T-helper 1 cell treated with Interleukin-12 subunit alpha and Interleukin-12 subunit beta and Interleukin-4 antibody, amounts not matched to agents 30 μg/mL and 1 μg/mL, for 36 hours (primary cell): Measurements from ENCODE around the gene ZMYM3.
A peak's percentile ranks its signal among the peaks of the same experiment; 100 is the strongest.

ENCODE experiments used
- H3K27ac Mint-ChIP-seq: one replicate; pipeline ENCODE4 v1.8.0; 2021; ENCODE audit warnings: mild to moderate bottlenecking, mixed read lengths
- H3K27me3 Mint-ChIP-seq: one replicate; pipeline ENCODE4 v1.8.0; 2021; ENCODE audit warnings: low read depth, mixed read lengths
- H3K36me3 Mint-ChIP-seq: one replicate; pipeline ENCODE4 v1.8.0; 2021; ENCODE audit warnings: low read depth, mixed read lengths
- H3K4me1 Mint-ChIP-seq: one replicate; pipeline ENCODE4 v1.8.0; 2021; ENCODE audit warnings: low read depth, mixed read lengths
- H3K4me3 Mint-ChIP-seq: one replicate; pipeline ENCODE4 v1.8.0; 2021; ENCODE audit warnings: mild to moderate bottlenecking, moderate library complexity, mixed read lengths
- H3K9me3 Mint-ChIP-seq: one replicate; pipeline ENCODE4 v1.8.0; 2021; ENCODE audit warnings: mixed read lengths

ZMYM3 gene

DNA sequence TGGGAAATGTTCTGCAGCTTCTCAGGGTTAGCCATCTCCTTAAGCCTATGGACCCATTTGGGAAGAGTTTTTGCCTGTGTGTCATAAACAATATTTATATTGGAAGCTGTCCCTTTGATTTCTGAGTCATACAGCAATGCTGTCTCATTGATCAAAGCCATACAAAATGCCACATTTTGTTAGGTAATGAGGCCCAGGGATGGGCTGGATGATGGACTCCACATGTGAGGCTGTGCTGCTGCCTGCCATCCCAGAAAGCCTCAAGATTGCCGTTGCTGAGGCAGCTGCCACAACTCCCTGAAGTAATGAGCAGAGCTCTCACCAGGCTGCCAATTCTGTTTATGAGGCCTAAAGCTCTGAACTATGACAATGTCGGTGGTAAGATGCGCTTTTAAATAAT lies 43.1 kb downstream of the ZMYM3 start:
- Mint-ChIP-seq H3K27ac (no peak overlapping the region), H3K4me1 (no peaks in the 10 kb centered on the region), H3K27me3 (peaks cover 3% of the 10 kb centered on the region), H3K9me3 (no peaks in the 10 kb centered on the region), H3K36me3 (no peaks in the 10 kb centered on the region), H3K4me3 (no peak overlapping the region)

DNA sequence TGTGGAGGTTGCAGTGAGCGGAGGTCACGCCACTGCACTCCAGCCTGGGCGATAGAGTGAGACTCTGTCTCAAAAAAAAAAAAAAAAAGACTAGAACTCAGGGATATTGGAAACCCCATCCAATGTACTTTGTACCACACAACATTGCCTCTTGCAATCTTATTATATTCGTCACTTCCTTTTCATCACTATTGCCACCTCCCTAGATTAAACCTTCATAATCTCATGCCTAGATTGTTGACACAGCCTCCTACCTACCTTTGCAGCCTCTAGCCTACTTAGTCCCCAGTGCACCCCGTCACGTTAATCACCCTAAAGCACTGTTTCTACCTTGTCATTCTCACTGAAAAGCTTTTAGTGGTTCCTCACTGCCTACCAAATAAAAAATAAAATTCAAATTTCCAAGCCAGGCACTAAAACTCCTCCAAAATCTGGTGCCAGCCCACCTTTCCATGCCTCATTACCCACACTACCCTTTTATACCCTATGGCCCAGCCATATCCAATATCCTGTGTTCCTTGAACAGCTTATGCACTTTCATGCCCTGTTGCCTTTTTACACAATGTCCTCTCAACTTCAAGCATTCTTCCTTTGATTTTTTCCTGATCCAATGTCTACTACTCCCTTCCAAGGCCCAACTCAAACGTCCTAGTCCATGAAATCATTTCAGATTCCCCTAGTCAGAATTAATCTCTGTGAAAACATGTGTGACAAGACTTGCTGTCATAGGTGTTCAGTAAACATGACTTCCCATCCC lies 54.5 kb downstream of the ZMYM3 start:
- no peaks in the 10 kb centered on the region for H3K9me3 Mint-ChIP-seq
- H3K4me3 Mint-ChIP-seq = peak overlapping the region; percentile 36
- no peaks in the 10 kb centered on the region for H3K27me3 Mint-ChIP-seq
- H3K4me1 Mint-ChIP-seq = peaks cover 15% of the 10 kb centered on the region
- H3K36me3 Mint-ChIP-seq = peaks cover 5% of the 10 kb centered on the region
- H3K27ac Mint-ChIP-seq = no peak overlapping the region

DNA sequence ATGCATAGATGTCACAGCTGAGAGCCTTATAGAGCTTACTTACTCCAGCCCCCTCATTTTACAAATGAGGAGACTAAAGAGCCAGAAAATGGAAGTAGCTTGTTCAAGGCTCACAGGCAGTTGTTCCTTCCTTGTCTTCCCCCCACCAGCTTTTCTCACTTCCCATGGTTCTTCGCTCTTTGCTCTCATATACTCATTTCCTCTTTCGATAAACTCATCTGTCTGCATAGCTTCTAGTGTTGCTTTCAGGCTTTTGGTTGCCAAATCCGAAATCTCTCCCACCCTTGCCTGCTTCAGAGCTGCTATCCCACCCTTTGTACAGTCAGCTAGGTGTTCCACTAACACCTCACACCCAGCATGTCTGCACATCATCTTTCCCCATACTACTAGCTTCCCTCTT lies 55.9 kb downstream of the ZMYM3 start:
- no peaks in the 10 kb centered on the region for H3K27me3 Mint-ChIP-seq

DNA sequence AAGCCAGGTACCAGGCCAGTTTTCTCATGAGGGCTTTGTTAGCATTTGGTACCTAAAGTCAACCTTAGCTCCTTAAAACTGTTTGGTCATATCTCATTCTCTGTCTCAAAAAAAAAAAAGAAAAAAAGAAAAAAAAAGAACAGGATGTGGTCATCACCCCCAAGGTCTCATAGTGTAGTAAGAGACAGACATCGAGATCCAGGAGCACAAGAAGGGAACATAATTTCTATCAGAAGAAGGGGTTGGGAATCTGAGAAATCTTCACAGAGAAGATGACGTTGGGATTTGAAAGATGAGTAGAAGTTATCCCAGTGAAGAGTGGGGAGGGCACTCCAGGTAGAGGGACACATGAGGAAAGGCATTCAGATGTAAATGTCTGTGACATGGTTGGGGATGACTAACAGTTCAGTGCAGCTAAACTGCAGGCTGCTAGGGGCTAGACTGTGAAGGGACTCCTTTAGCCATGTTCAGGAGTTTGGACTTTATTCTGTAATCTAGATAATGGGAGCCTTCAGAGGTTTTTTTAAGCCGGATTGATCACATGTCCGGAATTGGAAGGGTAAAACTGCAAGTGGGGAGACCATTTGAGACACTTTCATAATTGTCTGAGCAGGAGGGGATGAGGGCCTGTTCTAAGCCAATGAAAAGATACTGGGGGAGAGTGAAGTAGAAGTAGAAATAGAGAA lies 57.8 kb downstream of the ZMYM3 start:
- Mint-ChIP-seq H3K27me3 (no peaks in the 10 kb centered on the region), H3K4me1 (peaks cover 26% of the 10 kb centered on the region), H3K27ac (peak overlapping the region; percentile 92), H3K4me3 (peak overlapping the region; percentile 88), H3K9me3 (no peaks in the 10 kb centered on the region), H3K36me3 (peaks cover 9% of the 10 kb centered on the region)

More for the DNA sequence above, 55.9 kb downstream of the ZMYM3 start:
- peaks cover 19% of the 10 kb centered on the region for H3K4me1 Mint-ChIP-seq
- H3K27ac Mint-ChIP-seq = peak overlapping the region; percentile 73
- peaks cover 5% of the 10 kb centered on the region for H3K36me3 Mint-ChIP-seq
- H3K9me3 Mint-ChIP-seq = no peaks in the 10 kb centered on the region
- peak overlapping the region; percentile 91 for H3K4me3 Mint-ChIP-seq

DNA sequence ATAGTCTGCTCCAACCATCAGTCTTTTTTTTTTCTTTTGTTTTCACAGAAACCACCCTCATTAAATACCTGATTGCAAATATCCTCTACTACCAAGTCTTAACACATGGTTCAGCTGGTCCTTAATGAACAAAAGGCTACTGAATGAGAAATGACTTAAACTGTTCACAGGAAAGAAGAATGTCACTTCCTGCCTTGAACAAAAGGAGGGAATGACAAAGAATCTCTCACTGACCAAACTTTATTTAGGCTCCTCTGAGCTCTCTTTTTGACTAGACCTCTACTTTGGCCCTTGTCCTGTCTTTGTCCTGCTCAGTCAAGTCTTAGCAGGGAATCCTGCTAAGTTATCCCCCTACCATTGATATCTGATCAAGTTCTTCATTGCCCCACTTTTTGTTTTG lies 62.7 kb downstream of the ZMYM3 start:
- Mint-ChIP-seq H3K4me3 (no peak overlapping the region), H3K4me1 (peaks cover 18% of the 10 kb centered on the region), H3K27me3 (no peaks in the 10 kb centered on the region), H3K27ac (no peak overlapping the region), H3K36me3 (peaks cover 10% of the 10 kb centered on the region), H3K9me3 (no peaks in the 10 kb centered on the region)
